Activated CD4-positive, alpha-beta T cell treated with anti-CD3 and anti-CD28 coated beads for 36 hours (primary cell): Measurements from ENCODE around the gene PDZRN4. TPM values are rescaled to one million over a fixed set of nuclear protein-coding genes. Genes with fewer than 3 reads are reported as not detected.
A peak's percentile ranks its signal among the peaks of the same experiment; 100 is the strongest.
"Not testable (repeated sequence)": the region's sequence is repeated elsewhere in the genome, so short reads cannot be mapped to it uniquely, and the experiment has no call there.

Experiments
- ATAC-seq: fragments of 200-7000 bp; cut with Tn5 transposase; one replicate; pipeline ENCODE4 v1.10.0; 2021; ENCODE audit warnings: mild to moderate bottlenecking, moderate library complexity
- CTCF ChIA-PET: fragments of 350-600 bp; sonication (Branson Sonifier 250); formaldehyde crosslinking; loops from one replicate; lab custom pipeline; 2021; ENCODE audit warnings: antibody characterized with exemption; lab: Charles Lee
- POLR2A ChIA-PET: fragments of 350-600 bp; sonication (Branson Sonifier 250); formaldehyde crosslinking; loops from one replicate; lab custom pipeline; 2021; ENCODE audit warnings: antibody characterized with exemption, inconsistent platforms; lab: Charles Lee
- DNase-seq: peaks from one replicate; pipeline ENCODE4 v3.0.0-alpha.2; 2020
- H3K27ac Mint-ChIP-seq: one replicate; pipeline ENCODE4 v1.8.0; 2021; ENCODE audit warnings: mixed read lengths
- H3K27me3 Mint-ChIP-seq: one replicate; pipeline ENCODE4 v1.8.0; 2021; ENCODE audit warnings: mixed read lengths
- H3K36me3 Mint-ChIP-seq: one replicate; pipeline ENCODE4 v1.8.0; 2021; ENCODE audit warnings: low read depth, mixed read lengths
- H3K4me1 Mint-ChIP-seq: one replicate; pipeline ENCODE4 v1.8.0; 2021; ENCODE audit warnings: mixed read lengths
- H3K4me3 Mint-ChIP-seq: one replicate; pipeline ENCODE4 v1.8.0; 2021; ENCODE audit warnings: mild to moderate bottlenecking, moderate library complexity, mixed read lengths
- H3K9me3 Mint-ChIP-seq: one replicate; pipeline ENCODE4 v1.8.0; 2021; ENCODE audit warnings: low read depth, mixed read lengths
- intact Hi-C, 2 experiments: fragments of 100-400 bp; cut with DNase I in 1 of 2; cut with micrococcal nuclease in 1 of 2; formaldehyde crosslinking; loops; one replicate each; pipeline versions ENCODE4 v1.14.2 to v1.15.1; 2022 to 2024; cut with DNase I, micrococcal nuclease
- total RNA-seq, 2 experiments: library from RNA; stranded (reverse); gene quantifications; one replicate each; pipeline ENCODE4 v1.2.3, GENCODE V29; 2021

The PDZRN4 gene
- total RNA-seq, 2 experiments from 2014 or later = not detected

DNA sequence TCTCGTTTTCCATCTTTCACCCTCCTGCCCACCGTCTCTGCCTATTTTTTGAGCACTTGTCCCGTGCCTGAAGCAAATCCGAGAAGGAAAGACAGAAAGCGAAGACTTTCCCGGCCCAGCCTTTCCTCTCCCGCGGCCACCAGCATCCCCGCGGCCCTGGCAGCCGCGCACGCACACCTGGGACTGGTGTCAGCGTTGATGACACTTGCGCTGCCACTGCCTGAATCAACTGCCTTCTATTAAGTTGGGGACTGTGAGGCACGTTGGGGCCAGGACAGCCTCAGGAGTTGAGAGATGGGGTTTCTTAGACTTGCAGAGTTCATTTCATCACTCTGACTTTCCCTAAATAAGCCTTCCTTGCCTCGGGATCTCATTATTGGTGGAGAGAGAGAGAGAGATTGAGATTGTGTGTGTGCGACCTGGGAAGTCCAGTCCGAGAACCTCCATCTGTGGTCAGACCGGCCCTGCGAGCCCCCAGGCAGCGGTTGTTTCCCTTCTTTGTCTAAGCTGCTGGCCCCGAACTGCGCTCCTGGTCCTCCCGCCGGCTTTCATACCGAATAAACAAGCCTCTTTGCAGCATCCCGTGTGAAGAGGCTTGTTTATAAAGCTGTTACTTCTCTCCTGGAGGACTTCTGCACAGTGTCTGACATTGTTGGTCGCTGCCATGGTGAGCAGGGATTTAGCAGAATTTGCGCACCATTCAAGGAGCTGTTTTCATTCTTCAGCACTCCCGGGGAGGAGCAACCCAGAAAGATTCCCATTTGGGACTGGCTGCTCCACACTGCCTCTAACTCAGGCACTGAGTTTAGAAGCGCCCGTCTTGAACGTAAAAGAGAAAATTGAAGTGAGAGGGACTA lies 1.5 kb downstream of the PDZRN4 start:
- no peaks in the 10 kb centered on the region for H3K36me3 Mint-ChIP-seq
- no peaks in the 10 kb centered on the region for H3K9me3 Mint-ChIP-seq
- peaks cover 2% of the 10 kb centered on the region for H3K4me1 Mint-ChIP-seq
- POLR2A ChIA-PET = no interaction called here
- H3K27me3 Mint-ChIP-seq = peaks cover 31% of the 10 kb centered on the region
- no peak overlapping the region for H3K27ac Mint-ChIP-seq
- ATAC-seq = no peak
- no peak overlapping the region for H3K4me3 Mint-ChIP-seq
- CTCF ChIA-PET = interaction anchor here (0.8 kb wide), 1 partner anchor 625 kb away, joined by 3 read pairs; no protein-coding TSS in a partner anchor
- DNase-seq = peak; percentile 7
- intact Hi-C loops = no loop called here

DNA sequence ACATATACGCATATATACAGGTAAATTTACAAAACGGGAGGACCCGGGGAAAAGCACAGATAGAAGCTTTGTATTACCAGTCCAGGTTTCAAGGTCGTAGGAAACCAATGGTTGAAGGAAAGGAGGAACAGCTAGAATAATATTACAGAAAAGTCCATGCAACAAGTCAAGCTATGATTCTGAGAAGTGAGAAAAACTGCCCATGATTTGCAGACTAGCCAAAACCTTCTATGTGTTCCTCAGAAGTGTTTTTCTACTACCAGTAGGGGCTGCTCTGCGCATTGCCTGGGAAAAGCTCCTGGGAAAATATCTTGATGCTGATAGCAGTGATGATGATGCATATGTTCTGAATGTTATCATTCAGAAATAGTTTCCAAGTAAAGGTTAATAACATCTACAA lies 2.2 kb downstream of the PDZRN4 start:
- no peak for DNase-seq
- peaks cover 2% of the 10 kb centered on the region for H3K4me1 Mint-ChIP-seq
- no peak overlapping the region for H3K4me3 Mint-ChIP-seq
- ATAC-seq = no peak
- no peaks in the 10 kb centered on the region for H3K36me3 Mint-ChIP-seq
- ChIA-PET POLR2A (no interaction called here), CTCF (interaction anchor here (0.8 kb wide), 1 partner anchor 626 kb away, joined by 3 read pairs; no protein-coding TSS in a partner anchor)
- peaks cover 31% of the 10 kb centered on the region for H3K27me3 Mint-ChIP-seq
- intact Hi-C loops = no loop called here
- H3K9me3 Mint-ChIP-seq = no peaks in the 10 kb centered on the region
- no peak overlapping the region for H3K27ac Mint-ChIP-seq

DNA sequence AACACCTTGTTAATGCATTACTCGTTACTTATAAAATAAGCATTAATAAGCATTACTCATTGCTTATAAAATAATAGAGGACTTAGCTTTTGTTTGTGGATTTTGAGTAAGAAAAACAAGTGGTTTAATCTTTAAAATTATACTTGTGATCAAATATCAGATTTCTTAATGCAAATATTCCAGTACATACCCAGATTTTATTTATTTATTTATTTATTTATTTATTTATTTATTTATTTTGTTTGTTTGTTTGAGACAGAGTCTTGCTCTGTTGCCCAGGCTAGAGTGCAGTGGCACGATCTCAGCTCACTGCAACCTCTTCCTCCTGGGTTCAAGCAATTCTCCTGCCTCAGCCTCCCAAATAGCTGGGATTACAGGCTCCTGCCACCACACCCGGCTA lies 3.4 kb downstream of the PDZRN4 start:
- POLR2A ChIA-PET, H3K4me3 Mint-ChIP-seq, H3K9me3 Mint-ChIP-seq, H3K36me3 Mint-ChIP-seq, CTCF ChIA-PET, H3K4me1 Mint-ChIP-seq, intact Hi-C loops, DNase-seq, H3K27ac Mint-ChIP-seq, ATAC-seq: not testable (repeated sequence)
- H3K27me3 Mint-ChIP-seq = peaks cover 31% of the 10 kb centered on the region

DNA sequence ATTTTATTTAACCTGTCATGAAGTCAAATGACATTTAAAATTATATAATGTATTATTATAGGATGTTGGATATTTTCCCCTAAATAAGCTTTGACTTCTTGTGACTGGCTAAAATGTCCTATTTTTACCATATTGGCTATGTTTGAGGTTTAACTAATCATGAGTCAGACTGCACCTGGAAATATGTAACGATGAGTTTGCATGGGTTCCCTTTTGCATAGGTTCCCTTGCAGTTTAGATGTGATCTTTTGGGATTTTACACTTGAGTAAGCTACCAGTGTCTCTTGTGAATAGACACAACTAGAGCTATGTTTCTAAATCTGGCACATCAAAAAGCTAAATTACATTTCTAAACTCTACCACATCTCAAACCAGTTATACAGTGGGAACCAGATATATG lies 5.2 kb downstream of the PDZRN4 start:
- ChIA-PET CTCF (interaction anchor here (0.6 kb wide), 1 partner anchor 1106 kb away, joined by 4 read pairs; no protein-coding TSS in a partner anchor), POLR2A (no interaction called here)
- no peak overlapping the region for H3K27ac Mint-ChIP-seq
- DNase-seq = no peak
- H3K27me3 Mint-ChIP-seq = peaks cover 17% of the 10 kb centered on the region
- H3K36me3 Mint-ChIP-seq = no peaks in the 10 kb centered on the region
- intact Hi-C loops = no loop called here
- no peak for ATAC-seq
- peaks cover 2% of the 10 kb centered on the region for H3K4me1 Mint-ChIP-seq
- no peaks in the 10 kb centered on the region for H3K9me3 Mint-ChIP-seq
- no peak overlapping the region for H3K4me3 Mint-ChIP-seq

DNA sequence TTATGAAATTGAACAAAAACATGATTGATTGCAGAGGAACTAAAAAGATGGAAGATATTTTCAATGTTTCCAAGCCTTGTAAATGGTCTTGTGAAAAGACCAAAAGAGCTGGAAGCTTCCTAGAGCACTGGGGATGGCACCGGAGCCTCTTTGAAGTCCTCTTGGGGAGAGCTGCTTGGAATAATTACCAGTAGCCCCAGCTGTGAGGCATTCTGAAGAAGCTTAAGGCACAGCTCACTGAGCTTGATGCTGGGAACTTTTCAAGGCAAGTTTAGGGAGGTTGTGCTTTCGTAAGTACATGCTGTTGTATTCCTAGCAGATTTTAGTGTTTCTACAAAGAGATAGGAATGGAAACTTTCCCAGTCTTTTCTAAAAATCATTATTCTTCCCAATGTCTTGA lies 13.9 kb downstream of the PDZRN4 start:
- H3K4me3 Mint-ChIP-seq = no peak overlapping the region
- ChIA-PET CTCF (no interaction called here), POLR2A (no interaction called here)
- no peaks in the 10 kb centered on the region for H3K36me3 Mint-ChIP-seq
- intact Hi-C loops = no loop called here
- DNase-seq = no peak
- H3K27ac Mint-ChIP-seq = no peak overlapping the region
- ATAC-seq = no peak
- peaks cover 2% of the 10 kb centered on the region for H3K27me3 Mint-ChIP-seq
- no peaks in the 10 kb centered on the region for H3K4me1 Mint-ChIP-seq
- no peaks in the 10 kb centered on the region for H3K9me3 Mint-ChIP-seq

DNA sequence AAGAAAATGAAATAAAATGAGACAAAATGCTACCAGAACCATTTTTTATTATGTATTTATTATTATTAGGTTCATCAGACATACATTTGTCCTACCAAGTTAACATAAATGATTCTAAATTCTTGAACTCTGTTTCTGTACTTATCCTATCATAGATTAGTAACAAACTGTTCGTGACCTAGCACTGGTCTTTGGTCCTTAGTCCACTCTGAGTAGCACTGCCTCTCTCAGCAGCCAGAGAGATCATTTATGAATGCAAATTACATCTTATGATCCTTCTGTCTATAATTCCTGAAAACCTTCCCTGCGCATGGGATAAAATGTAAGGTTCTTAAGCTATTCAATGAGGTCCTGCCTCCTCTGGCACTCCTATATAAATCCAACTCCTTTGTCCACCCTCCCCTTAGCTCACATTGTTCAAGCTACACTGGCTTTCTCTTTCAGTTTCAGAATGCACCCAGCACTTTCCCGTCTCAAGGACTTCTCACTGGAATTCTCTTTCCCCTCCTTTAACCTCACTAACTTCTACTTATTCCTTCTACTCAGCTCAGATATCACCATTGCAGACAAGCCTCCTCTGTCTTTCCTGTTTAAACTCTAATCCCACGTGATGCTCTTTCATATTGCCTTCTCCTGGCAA lies 17.1 kb downstream of the PDZRN4 start:
- Mint-ChIP-seq H3K4me3 (no peak overlapping the region), H3K36me3 (no peaks in the 10 kb centered on the region), H3K9me3 (no peaks in the 10 kb centered on the region), H3K27ac (no peak overlapping the region), H3K27me3 (peaks cover 2% of the 10 kb centered on the region), H3K4me1 (no peaks in the 10 kb centered on the region)
- ChIA-PET POLR2A (no interaction called here), CTCF (no interaction called here)
- no peak for ATAC-seq
- intact Hi-C loops = no loop called here
- DNase-seq = no peak

DNA sequence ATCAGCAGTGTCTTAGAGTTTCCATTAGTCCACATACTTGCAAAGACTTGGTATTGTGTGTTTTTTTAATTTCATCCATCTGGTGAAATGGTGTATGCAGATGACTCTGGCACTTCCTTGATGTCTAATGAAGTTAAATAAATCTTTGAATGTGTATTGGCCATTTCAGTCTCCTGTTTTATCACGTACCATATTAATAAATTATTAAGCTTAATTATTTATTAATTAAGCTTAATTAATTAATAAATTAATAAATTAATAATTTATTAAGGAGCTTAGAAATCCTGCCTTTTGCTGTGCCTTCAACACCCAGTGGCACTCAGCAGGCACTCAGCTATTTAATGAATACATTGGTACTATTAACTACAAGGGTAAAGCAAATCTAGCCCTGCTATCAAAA lies 18.2 kb downstream of the PDZRN4 start:
- Mint-ChIP-seq H3K4me3 (no peak overlapping the region), H3K27ac (no peak overlapping the region), H3K4me1 (no peaks in the 10 kb centered on the region), H3K9me3 (no peaks in the 10 kb centered on the region), H3K27me3 (no peaks in the 10 kb centered on the region), H3K36me3 (no peaks in the 10 kb centered on the region)
- no peak for DNase-seq
- ATAC-seq = no peak
- POLR2A ChIA-PET = no interaction called here
- CTCF ChIA-PET = no interaction called here
- intact Hi-C loops = no loop called here

DNA sequence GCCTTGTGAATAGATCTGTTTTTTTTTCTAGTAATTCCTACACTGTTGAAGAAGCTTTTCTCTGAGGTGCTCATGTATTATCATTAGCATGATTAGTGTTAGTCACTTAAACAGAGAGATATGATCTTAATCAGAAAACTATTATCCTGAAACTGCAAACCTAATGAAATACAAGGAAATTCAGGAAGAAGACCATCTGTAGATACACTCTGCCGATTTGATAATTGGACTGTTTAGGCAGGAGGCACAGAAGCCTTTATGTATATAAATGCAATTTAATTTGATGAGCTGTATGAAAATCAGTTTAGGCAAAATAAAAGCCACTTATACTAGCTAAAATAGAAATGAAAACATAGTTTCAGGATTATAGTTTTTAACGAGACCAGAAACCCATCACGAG lies 23.3 kb downstream of the PDZRN4 start:
- Mint-ChIP-seq H3K4me1 (no peaks in the 10 kb centered on the region), H3K4me3 (no peak overlapping the region), H3K9me3 (no peaks in the 10 kb centered on the region), H3K27ac (no peak overlapping the region), H3K36me3 (no peaks in the 10 kb centered on the region), H3K27me3 (peaks cover 2% of the 10 kb centered on the region)
- intact Hi-C loops = no loop called here
- ChIA-PET POLR2A (no interaction called here), CTCF (no interaction called here)
- no peak for ATAC-seq
- DNase-seq = no peak

DNA sequence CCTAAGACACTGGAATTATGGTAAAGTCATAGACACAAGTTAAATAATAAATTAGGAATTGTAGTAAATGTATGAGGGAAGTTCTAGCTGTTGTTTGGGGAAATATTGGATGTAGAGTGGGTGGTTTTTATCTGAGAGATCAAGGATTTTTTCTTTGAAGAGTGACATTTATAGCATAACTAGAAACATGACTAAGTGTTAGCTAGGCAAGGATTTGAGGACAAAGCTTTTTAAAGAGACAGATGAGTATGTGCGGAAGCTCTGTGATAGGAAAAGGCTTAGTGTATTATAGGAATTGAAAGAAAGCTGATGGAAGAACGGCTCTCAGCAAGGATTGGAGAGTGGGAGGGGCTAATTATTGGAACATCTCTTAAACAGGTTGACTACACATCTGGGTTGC lies 24.5 kb downstream of the PDZRN4 start:
- H3K4me3 Mint-ChIP-seq = no peak overlapping the region
- no peaks in the 10 kb centered on the region for H3K36me3 Mint-ChIP-seq
- no peaks in the 10 kb centered on the region for H3K4me1 Mint-ChIP-seq
- no peak overlapping the region for H3K27ac Mint-ChIP-seq
- ATAC-seq (no peak), DNase-seq (no peak)
- ChIA-PET POLR2A (no interaction called here), CTCF (interaction anchor here (0.7 kb wide), 1 partner anchor 10 kb away, joined by 3 read pairs; no protein-coding TSS in a partner anchor)
- peaks cover 2% of the 10 kb centered on the region for H3K27me3 Mint-ChIP-seq
- intact Hi-C loops = no loop called here
- no peaks in the 10 kb centered on the region for H3K9me3 Mint-ChIP-seq

DNA sequence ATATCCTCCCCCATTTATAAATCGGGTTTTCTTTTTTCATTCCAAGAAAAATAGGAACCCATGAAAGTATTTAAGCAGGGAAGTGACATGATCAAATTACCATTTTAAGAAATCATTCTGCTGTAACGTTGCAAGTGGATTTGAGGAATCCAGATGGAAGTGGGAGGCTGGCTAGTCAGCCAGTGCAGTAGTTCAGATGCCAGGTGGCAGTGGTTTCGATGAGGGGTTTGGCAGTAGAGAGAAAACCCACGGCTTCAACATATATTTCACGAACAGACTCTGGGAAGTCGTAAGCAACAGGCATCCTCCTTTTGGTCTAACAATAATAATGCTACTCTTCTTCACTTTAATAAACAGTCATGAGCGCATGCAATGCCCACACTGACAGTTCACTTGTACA lies 25.0 kb downstream of the PDZRN4 start:
- DNase-seq = no peak
- no peak overlapping the region for H3K27ac Mint-ChIP-seq
- no peaks in the 10 kb centered on the region for H3K36me3 Mint-ChIP-seq
- H3K4me1 Mint-ChIP-seq = no peaks in the 10 kb centered on the region
- ChIA-PET CTCF (no interaction called here), POLR2A (no interaction called here)
- intact Hi-C loops = no loop called here
- no peaks in the 10 kb centered on the region for H3K9me3 Mint-ChIP-seq
- peaks cover 2% of the 10 kb centered on the region for H3K27me3 Mint-ChIP-seq
- no peak for ATAC-seq
- H3K4me3 Mint-ChIP-seq = no peak overlapping the region

DNA sequence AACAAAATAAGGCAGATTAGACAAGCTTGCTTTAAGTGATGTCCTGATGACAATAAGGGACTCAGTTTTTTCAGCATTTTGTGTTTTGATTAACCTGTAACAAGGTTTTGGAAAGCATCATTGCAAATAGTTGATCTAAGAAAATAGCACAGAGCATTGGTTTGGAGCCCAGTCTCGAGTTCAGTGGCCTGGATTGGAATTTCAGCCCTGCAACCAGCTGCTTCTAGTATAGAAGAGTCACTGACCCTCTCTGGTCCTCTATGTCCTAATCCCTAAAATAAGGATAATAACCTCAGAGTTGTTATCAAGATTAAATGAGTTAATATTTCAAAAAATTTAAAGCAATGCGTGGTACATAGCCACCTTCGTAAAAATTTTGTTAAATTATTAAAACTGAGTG lies 25.5 kb downstream of the PDZRN4 start:
- ChIA-PET POLR2A (no interaction called here), CTCF (no interaction called here)
- no peak overlapping the region for H3K4me3 Mint-ChIP-seq

DNA sequence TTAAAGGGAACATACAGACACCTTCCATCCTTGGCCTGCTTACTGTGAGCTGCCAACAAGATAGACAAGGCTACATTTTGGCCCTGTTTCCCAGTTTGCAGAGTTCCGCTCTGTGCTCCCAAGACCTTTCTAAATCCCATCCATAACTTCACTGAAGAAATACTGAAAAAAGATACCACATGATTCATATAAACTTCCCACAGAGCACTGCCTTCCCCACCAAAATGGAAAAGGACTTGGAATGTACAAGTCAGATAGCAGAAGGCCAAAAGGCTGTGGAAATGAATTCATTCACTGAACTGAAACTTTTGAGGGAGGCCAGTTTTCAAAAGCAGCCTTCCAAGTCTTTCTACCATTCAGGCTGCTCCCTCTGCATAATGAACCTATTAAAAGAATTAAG lies 29.6 kb downstream of the PDZRN4 start:
- no peaks in the 10 kb centered on the region for H3K36me3 Mint-ChIP-seq
- H3K27ac Mint-ChIP-seq = no peak overlapping the region
- peaks cover under 1% of the 10 kb centered on the region for H3K27me3 Mint-ChIP-seq
- CTCF ChIA-PET = no interaction called here
- H3K9me3 Mint-ChIP-seq = no peaks in the 10 kb centered on the region
- intact Hi-C loops = no loop called here
- no peaks in the 10 kb centered on the region for H3K4me1 Mint-ChIP-seq
- no peak overlapping the region for H3K4me3 Mint-ChIP-seq
- DNase-seq (no peak), ATAC-seq (no peak)
- POLR2A ChIA-PET = no interaction called here

More for the DNA sequence above, 25.5 kb downstream of the PDZRN4 start:
- Mint-ChIP-seq H3K27me3 (peaks cover 2% of the 10 kb centered on the region), H3K36me3 (no peaks in the 10 kb centered on the region), H3K9me3 (no peaks in the 10 kb centered on the region), H3K4me1 (no peaks in the 10 kb centered on the region), H3K27ac (no peak overlapping the region)
- DNase-seq (no peak), ATAC-seq (no peak)
- intact Hi-C loops = no loop called here
